ENCODE data around the gene SYF2. TPM values are rescaled to one million over a fixed set of nuclear protein-coding genes. Genes with fewer than 3 reads are reported as not detected.

The SYF2 gene
- total and polyA plus RNA-seq, 2 experiments from 2014 or later: 34.2 to 66.3 TPM

DNA sequence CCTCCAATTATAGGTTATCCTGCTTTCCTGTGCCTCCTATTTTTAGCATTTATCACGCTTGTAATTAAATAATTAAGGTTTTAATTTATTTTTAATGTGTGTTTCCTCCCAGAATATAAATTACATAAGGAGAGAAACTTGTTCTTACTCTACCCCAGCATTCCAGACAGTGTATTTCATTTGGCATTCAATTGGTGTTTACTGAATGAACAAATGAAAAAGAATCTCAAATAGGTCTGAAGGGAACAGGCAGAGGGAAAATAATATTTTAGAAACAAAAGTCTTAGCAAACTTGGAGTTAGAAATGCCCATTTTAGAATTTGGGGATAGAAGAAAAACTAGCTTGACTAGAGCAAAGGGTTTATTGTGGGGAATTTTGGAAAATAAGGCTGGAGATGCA, 24.9 kb upstream of the SYF2 start:
- Histone ChIP-seq H4K20me1 (ENCODE audit: insufficient read depth, poor library complexity, severe bottlenecking) (no peaks in the 10 kb centered on the region), H3K9me3 (ENCODE audit: low read depth) (no peaks in the 10 kb centered on the region), H3K27ac (no peak overlapping the region), H3K9me2 (replicated peaks; ENCODE audit: insufficient read depth) (no peaks in the 10 kb centered on the region), H3K79me2 (peaks cover 10% of the 10 kb centered on the region), H3K4me1 (ENCODE audit: insufficient read depth) (no peaks in the 10 kb centered on the region), H3K4me3 (no peak overlapping the region), H3K4me2 (no peak overlapping the region), H3K36me3 (replicated peaks; ENCODE audit: insufficient read depth, low read depth) (no peaks in the 10 kb centered on the region), H2AFZ (no peak overlapping the region), H3K27me3 (no peaks in the 10 kb centered on the region)
- DNase-seq (ENCODE audit: low spot score): no peak
- WGBS (ENCODE audit: low lambda C conversion rate, missing lambda C conversion rate): 77% methylated on average over 1 of the region's 1 CpG
- TF ChIP-seq EZH2 (IDR thresholded peaks at IDR 0.05; ENCODE audit: borderline replicate concordance) (no peak), EZH2phosphoT487 (IDR thresholded peaks at IDR 0.05; ENCODE audit: low read depth, severe bottlenecking, unreplicated experiment) (no peak)
- TF ChIP-seq, protein P1, sequence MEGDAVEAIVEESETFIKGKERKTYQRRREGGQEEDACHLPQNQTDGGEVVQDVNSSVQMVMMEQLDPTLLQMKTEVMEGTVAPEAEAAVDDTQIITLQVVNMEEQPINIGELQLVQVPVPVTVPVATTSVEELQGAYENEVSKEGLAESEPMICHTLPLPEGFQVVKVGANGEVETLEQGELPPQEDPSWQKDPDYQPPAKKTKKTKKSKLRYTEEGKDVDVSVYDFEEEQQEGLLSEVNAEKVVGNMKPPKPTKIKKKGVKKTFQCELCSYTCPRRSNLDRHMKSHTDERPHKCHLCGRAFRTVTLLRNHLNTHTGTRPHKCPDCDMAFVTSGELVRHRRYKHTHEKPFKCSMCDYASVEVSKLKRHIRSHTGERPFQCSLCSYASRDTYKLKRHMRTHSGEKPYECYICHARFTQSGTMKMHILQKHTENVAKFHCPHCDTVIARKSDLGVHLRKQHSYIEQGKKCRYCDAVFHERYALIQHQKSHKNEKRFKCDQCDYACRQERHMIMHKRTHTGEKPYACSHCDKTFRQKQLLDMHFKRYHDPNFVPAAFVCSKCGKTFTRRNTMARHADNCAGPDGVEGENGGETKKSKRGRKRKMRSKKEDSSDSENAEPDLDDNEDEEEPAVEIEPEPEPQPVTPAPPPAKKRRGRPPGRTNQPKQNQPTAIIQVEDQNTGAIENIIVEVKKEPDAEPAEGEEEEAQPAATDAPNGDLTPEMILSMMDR (IDR thresholded peaks at IDR 0.05; ENCODE audit: poor library complexity): no peak

DNA sequence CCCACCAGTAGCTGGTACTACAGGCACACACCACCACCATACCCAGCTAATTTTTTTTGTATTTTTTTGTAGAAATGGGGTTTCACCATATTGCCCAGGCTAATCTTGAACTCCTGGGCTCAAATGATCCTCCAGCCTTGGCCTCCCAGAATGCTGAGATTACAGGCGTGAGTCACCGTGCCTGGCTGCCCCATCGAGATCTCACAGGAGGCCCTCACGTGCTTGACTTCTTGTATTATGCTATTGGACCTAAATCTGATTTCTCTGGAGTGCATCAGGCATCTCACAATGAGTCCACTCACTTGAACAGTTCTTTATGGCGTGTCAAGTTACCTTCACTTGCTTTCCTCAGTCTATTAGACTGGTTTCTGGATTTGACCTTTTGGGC, 24.3 kb upstream of the SYF2 start:
- Histone ChIP-seq H3K4me3 (no peak overlapping the region), H3K4me2 (no peak overlapping the region), H3K27me3 (no peaks in the 10 kb centered on the region), H4K20me1 (ENCODE audit: insufficient read depth, poor library complexity, severe bottlenecking) (no peaks in the 10 kb centered on the region), H2AFZ (no peak overlapping the region), H3K9me2 (replicated peaks; ENCODE audit: insufficient read depth) (no peaks in the 10 kb centered on the region), H3K9me3 (ENCODE audit: low read depth) (no peaks in the 10 kb centered on the region), H3K4me1 (ENCODE audit: insufficient read depth) (no peaks in the 10 kb centered on the region), H3K79me2 (peaks cover 6% of the 10 kb centered on the region), H3K36me3 (replicated peaks; ENCODE audit: insufficient read depth, low read depth) (no peaks in the 10 kb centered on the region), H3K27ac (no peak overlapping the region)
- DNase-seq (ENCODE audit: low spot score): no peak
- whole genome bisulfite sequencing (ENCODE audit: low lambda C conversion rate, missing lambda C conversion rate): 82% methylated on average over 5 of the region's 5 CpGs
- TF ChIP-seq EZH2 (IDR thresholded peaks at IDR 0.05; ENCODE audit: borderline replicate concordance) (no peak), EZH2phosphoT487 (IDR thresholded peaks at IDR 0.05; ENCODE audit: low read depth, severe bottlenecking, unreplicated experiment) (no peak)
- TF ChIP-seq, protein P1 (IDR thresholded peaks at IDR 0.05; ENCODE audit: poor library complexity): no peak

DNA sequence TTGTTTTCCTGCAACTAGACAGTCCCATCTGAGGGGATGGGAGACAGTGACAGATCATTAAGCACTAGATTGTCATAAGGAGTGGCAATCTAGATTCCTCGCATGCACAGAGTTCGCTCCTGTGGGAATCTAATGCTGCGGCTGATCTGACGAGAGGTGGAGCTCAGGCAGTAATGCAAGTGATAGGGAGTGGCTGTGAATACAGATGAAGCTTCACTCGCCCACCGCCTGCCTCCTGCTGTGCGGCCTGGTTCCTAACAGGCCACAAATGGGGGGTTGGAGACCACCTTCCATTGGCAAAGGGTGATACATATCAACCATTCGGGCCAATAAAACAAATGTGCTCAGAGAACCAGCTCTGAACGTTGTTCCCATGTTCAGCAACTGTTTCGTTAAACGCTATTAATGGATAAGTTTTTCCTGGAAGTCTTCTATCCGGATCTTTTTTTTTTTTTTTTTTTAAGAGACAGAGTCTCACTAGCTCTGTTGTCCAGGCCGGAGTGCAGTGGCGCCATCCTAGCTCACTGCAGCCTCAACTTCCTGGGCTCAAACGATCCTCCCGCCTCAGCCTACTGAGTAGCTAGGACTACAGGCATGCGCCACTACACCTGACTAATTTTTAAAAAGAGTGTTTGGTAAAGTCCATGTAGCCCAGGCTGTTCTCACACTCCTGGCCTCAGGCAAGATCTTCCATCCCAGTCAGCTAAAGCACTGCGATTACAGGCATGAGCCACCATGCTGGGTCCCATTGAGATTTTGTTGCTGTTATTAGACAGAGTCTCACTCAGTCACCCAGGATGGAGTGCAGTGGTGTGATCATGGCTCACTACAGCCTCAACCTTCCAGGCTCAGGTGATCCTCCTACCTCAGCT, 23.6 kb upstream of the SYF2 start:
- H3K4me2 ChIP-seq: no peak overlapping the region
- TF ChIP-seq EZH2phosphoT487 (IDR thresholded peaks at IDR 0.05; ENCODE audit: low read depth, severe bottlenecking, unreplicated experiment) (no peak), EZH2 (IDR thresholded peaks at IDR 0.05; ENCODE audit: borderline replicate concordance) (no peak)
- TF ChIP-seq, protein P1 (IDR thresholded peaks at IDR 0.05; ENCODE audit: poor library complexity): no peak
- no peaks in the 10 kb centered on the region for H3K27me3 ChIP-seq
- H4K20me1 ChIP-seq (ENCODE audit: insufficient read depth, poor library complexity, severe bottlenecking): no peaks in the 10 kb centered on the region
- 89% methylated on average over 18 of the region's 18 CpGs for WGBS (ENCODE audit: low lambda C conversion rate, missing lambda C conversion rate)
- no peaks in the 10 kb centered on the region for H3K9me2 ChIP-seq (replicated peaks; ENCODE audit: insufficient read depth)
- peaks cover 6% of the 10 kb centered on the region for H3K79me2 ChIP-seq
- no peaks in the 10 kb centered on the region for H3K9me3 ChIP-seq (ENCODE audit: low read depth)
- no peak overlapping the region for H2AFZ ChIP-seq
- H3K4me3 ChIP-seq: no peak overlapping the region
- H3K4me1 ChIP-seq (ENCODE audit: insufficient read depth): no peaks in the 10 kb centered on the region
- no peak for DNase-seq (ENCODE audit: low spot score)
- no peaks in the 10 kb centered on the region for H3K36me3 ChIP-seq (replicated peaks; ENCODE audit: insufficient read depth, low read depth)
- no peak overlapping the region for H3K27ac ChIP-seq
